GM12878 (cell line): Measurements from ENCODE around the gene PAQR5. TPM values are rescaled to one million over a fixed set of nuclear protein-coding genes. Genes with fewer than 3 reads are reported as not detected.

Experiments
- ATAC-seq: fragments of 200-7000 bp; cut with Tn5 transposase; 3 replicates; pipeline ENCODE4 v1.9.1; 2020; ENCODE audit warnings: mild to moderate bottlenecking, moderate library complexity
- BruUV-seq: library from RNA; stranded (reverse); fragments of 400-500 nt; replicated peaks from 2 replicates; lab custom pipeline; 2021; lab: Mats Ljungman, UMichigan
- CTCF ChIA-PET: fragments of 300-600 bp; sonication (Branson Sonifier 250); formaldehyde crosslinking; extraction: SDS; loops from one replicate; lab custom pipeline; 2021; ENCODE audit warnings: inconsistent platforms; lab: Yijun Ruan, JAX
- POLR2A ChIA-PET: fragments of 350-600 bp; formaldehyde crosslinking; extraction: SDS; loops from one replicate; lab custom pipeline; 2021; ENCODE audit warnings: inconsistent platforms; lab: Charles Lee
- RAD21 ChIA-PET: fragments of 300-600 bp; sonication (Branson Sonifier 250); formaldehyde crosslinking; loops from one replicate; lab custom pipeline; 2023; ENCODE audit warnings: antibody characterized with exemption; ENCODE audit not compliant: unreplicated experiment; lab: Charles Lee
- SMC1A ChIA-PET: fragments of 300-600 bp; sonication (Branson Sonifier 250); formaldehyde crosslinking; loops from one replicate; lab custom pipeline; 2023; ENCODE audit not compliant: unreplicated experiment, uncharacterized antibody; lab: Charles Lee
- DNase-seq: peaks from one replicate; pipeline ENCODE4 v3.0.0-alpha.2; 2011; ENCODE audit warnings: low read depth, low spot score
- FAIRE-seq: peaks from 3 replicates; lab custom pipeline; 2011; peaks lifted over from hg19 to GRCh38; lab: Jason Lieb, UNC
- H2AFZ ChIP-seq: 2 replicates; pipeline ENCODE4 v1.6.0; 2011; ENCODE audit warnings: low read depth, low read length, control low read depth; ENCODE audit not compliant: control insufficient read depth
- H3K27ac ChIP-seq: 2 replicates; pipeline ENCODE4 v1.5.1; 2011; ENCODE audit warnings: control low read depth; ENCODE audit not compliant: control insufficient read depth, insufficient read depth
- H3K27me3 ChIP-seq, 2 experiments: replicated peaks in 1 of 2; 2 replicates each; pipeline versions ENCODE4 v1.6.0 to v1.6.1; 2011; ENCODE audit warnings: low read length in 1 of 2; ENCODE audit not compliant: control insufficient read depth in 2 of 2, insufficient read depth in 2 of 2
- H3K36me3 ChIP-seq, 2 experiments: 2 replicates each; pipeline ENCODE4 v1.5.1; 2011; ENCODE audit warnings: low read length in 1 of 2; ENCODE audit not compliant: control insufficient read depth in 2 of 2, insufficient read depth in 2 of 2
- H3K4me1 ChIP-seq: 2 replicates; pipeline ENCODE4 v1.6.1; 2011; ENCODE audit warnings: mild to moderate bottlenecking, low read length, moderate library complexity, mixed read lengths; ENCODE audit not compliant: control insufficient read depth, insufficient read depth
- H3K4me2 ChIP-seq: 2 replicates; pipeline ENCODE4 v1.6.0; 2011; ENCODE audit warnings: control low read depth; ENCODE audit not compliant: control insufficient read depth, insufficient read depth
- H3K4me3 ChIP-seq: fragments of 200-600 bp; sonication (generic); 2 replicates; pipeline ENCODE4 v1.5.1; 2016
- H3K79me2 ChIP-seq: 2 replicates; pipeline ENCODE4 v1.6.0; 2011; ENCODE audit warnings: low read length; ENCODE audit not compliant: control insufficient read depth, insufficient read depth
- H3K9ac ChIP-seq: 2 replicates; pipeline ENCODE4 v1.8.0; 2011; ENCODE audit warnings: low read length, control low read depth, mixed read lengths; ENCODE audit not compliant: control insufficient read depth, insufficient read depth
- H3K9me3 ChIP-seq: replicated peaks from 3 replicates; pipeline ENCODE4 v1.5.1; 2011; ENCODE audit warnings: mild to moderate bottlenecking, low read length; ENCODE audit not compliant: control insufficient read depth, insufficient read depth
- H4K20me1 ChIP-seq: 2 replicates; pipeline ENCODE4 v1.6.0; 2011; ENCODE audit not compliant: control insufficient read depth, insufficient read depth
- ATF7 ChIP-seq: fragments of 450-650 bp; IDR thresholded peaks from 2 replicates; pipeline ENCODE4 v1.6.1; 2016; ENCODE audit warnings: low read depth, mild to moderate bottlenecking
- IKZF1 ChIP-seq: fragments of 450-650 bp; conservative IDR thresholded peaks from 2 replicates; pipeline ENCODE4 v1.6.1; 2017; ENCODE audit warnings: antibody characterized with exemption, mild to moderate bottlenecking
- MEF2B ChIP-seq: fragments of 450-650 bp; IDR thresholded peaks from 2 replicates; pipeline ENCODE4 v1.6.1; 2018; ENCODE audit warnings: mild to moderate bottlenecking, moderate library complexity; ENCODE audit not compliant: partially characterized antibody, poor library complexity, severe bottlenecking
- NR2C1 ChIP-seq: fragments of 450-650 bp; IDR thresholded peaks from 2 replicates; pipeline ENCODE4 v1.6.1; 2017; ENCODE audit warnings: antibody characterized with exemption, mild to moderate bottlenecking, moderate library complexity
- PRDM15 ChIP-seq: fragments of 450-650 bp; formaldehyde crosslinking; IDR thresholded peaks from 2 replicates; pipeline ENCODE4 v1.4.0; 2020; ENCODE audit warnings: mild to moderate bottlenecking, moderate library complexity
- RFX5 ChIP-seq: IDR thresholded peaks from 2 replicates; pipeline ENCODE4 v1.6.1; 2011; ENCODE audit warnings: low read depth, low read length, improper control_type of control experiment
- SUPT20H ChIP-seq: IDR thresholded peaks from 2 replicates; pipeline ENCODE4 v1.6.1; 2011; ENCODE audit warnings: low read depth, mild to moderate bottlenecking, low read length, moderate library complexity, borderline replicate concordance; ENCODE audit not compliant: control insufficient read depth
- ZBTB40 ChIP-seq: fragments of 450-650 bp; IDR thresholded peaks from 2 replicates; pipeline ENCODE4 v1.6.1; 2016; ENCODE audit warnings: mild to moderate bottlenecking, moderate library complexity, borderline replicate concordance
- WGBS: methylation state at CpG from one replicate; pipeline ENCODE4 v1.1.6; 2016; ENCODE audit warnings: low lambda C conversion rate; ENCODE audit not compliant: insufficient replicate concordance, insufficient coverage; ENCODE audit errors: missing lambda C conversion rate; 5-methylcytosine and 5-hydroxymethylcytosine counted together
- in situ Hi-C: fragments of 300-500 bp; cut with MboI; formaldehyde crosslinking; loops from 9 replicates; pipeline ENCODE4 v1.14.3; 2018; ENCODE audit warnings: mixed read lengths
- intact Hi-C: fragments of 100-400 bp; cut with micrococcal nuclease; formaldehyde crosslinking; loops from one replicate; pipeline ENCODE4 v1.14.2; 2022; ENCODE audit not compliant: unreplicated experiment
- polyA plus RNA-seq, 11 experiments: library from polyadenylated mRNA; depleted of rRNA in 4 of 11; unstranded in 6 of 11; stranded (reverse) in 5 of 11; fragments of >200 nt; fragmentation: Nextera tagmentation in 4 of 11; fragmentation: Illumina TruSeq in 1 of 11; extraction: Ambion mirVana in 4 of 11; extraction: Trizol in 1 of 11; gene quantifications; 1 replicate in 1 of 11; 2 replicates in 10 of 11; pipeline versions ENCODE4 v1.2.1 to v1.2.3, GENCODE V29; 2011 to 2016; ENCODE audit warnings: inconsistent platforms in 2 of 11, missing spikeins in 2 of 11, low read depth in 1 of 11
- total RNA-seq, 4 experiments: library from RNA; depleted of rRNA in 3 of 4; stranded (reverse); fragments of >200 nt in 3 of 4; fragmentation: Illumina TruSeq in 1 of 4; extraction: Trizol in 1 of 4; gene quantifications; 2 replicates each; pipeline versions ENCODE4 v1.2.1 to v1.2.3, GENCODE V29; 2013 to 2021

PAQR5 gene
- total and polyA plus RNA-seq, 10 of the 15 experiments (the other 5 are each of a cell fraction or from before 2014, with no cell fraction given), result 0.02 to 0.03 TPM; not detected in 8

DNA sequence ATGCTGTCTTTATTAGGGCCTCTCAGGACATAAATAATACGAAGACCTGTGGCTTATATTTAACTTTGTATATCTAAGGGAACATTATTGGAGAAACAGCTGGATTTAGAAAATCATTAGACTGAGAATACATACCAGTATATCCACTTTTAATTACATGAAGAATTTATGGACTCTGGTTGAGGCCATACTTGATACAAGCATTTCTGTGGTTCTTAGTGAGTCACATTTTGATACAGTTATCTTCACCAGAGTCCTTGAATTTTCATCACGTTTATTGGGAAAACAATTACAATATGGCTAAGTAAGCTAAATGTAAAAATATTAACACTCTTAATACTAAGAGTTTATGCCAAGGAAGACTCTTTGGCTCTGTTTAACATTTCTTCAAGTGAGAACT, 125.3 kb downstream of the PAQR5 start:
- no peaks in the 10 kb centered on the region for H3K4me1 ChIP-seq
- ATAC-seq (no peak), DNase-seq (no peak), FAIRE-seq (no peak)
- ChIA-PET CTCF (interaction anchor here (0.6 to 0.8 kb wide), 2 partner anchors 9 to 10 kb away, joined by 3 to 4 read pairs; no protein-coding TSS in a partner anchor), POLR2A (no interaction called here), RAD21 (no interaction called here), SMC1A (no interaction called here)
- H3K36me3 ChIP-seq, result peaks cover 5 to 29% of the 10 kb centered on the region in 2 experiments
- H4K20me1 ChIP-seq, result no peaks in the 10 kb centered on the region
- TF ChIP-seq ZBTB40 (no peak), NR2C1 (no peak), SUPT20H (no peak), IKZF1 (no peak), RFX5 (no peak), PRDM15 (no peak), ATF7 (no peak), MEF2B (no peak)
- WGBS, result 98% methylated on average over 2 of the region's 2 CpGs
- no peaks in the 10 kb centered on the region for H3K9me3 ChIP-seq
- intact Hi-C loops, result no loop called here
- no peak overlapping the region for H3K4me2 ChIP-seq
- H3K79me2 ChIP-seq, result no peaks in the 10 kb centered on the region; the same call in 1 of the 2 replicates
- no peak overlapping the region for H3K4me3 ChIP-seq
- BruUV-seq, result no TSS peak
- H3K9ac ChIP-seq, result no peak overlapping the region
- no peaks in the 10 kb centered on the region for H3K27me3 ChIP-seq
- in situ Hi-C loops, result no loop called here
- H3K27ac ChIP-seq, result no peak overlapping the region
- H2AFZ ChIP-seq, result no peak overlapping the region
